IMR-90 (cell line): Measurements from ENCODE around the gene C1orf159. TPM values are rescaled to one million over a fixed set of nuclear protein-coding genes. Genes with fewer than 3 reads are reported as not detected.

Experiments
- ATAC-seq: fragments of 200-7000 bp; cut with Tn5 transposase; 2 replicates; pipeline ENCODE4 v1.9.1; 2020; ENCODE audit warnings: low read depth, mild to moderate bottlenecking, moderate library complexity
- BruUV-seq: library from RNA; stranded (reverse); fragments of 400-500 nt; replicated peaks from 2 replicates; lab custom pipeline; 2021; lab: Mats Ljungman, UMichigan
- CTCF ChIA-PET: fragments of 300-600 bp; formaldehyde crosslinking; extraction: SDS; loops from one replicate; lab custom pipeline; 2021; ENCODE audit warnings: antibody characterized with exemption; lab: Yijun Ruan, JAX
- POLR2A ChIA-PET: fragments of 300-600 bp; sonication (Branson Sonifier 250); formaldehyde crosslinking; loops from one replicate; lab custom pipeline; 2022; ENCODE audit warnings: antibody characterized with exemption; ENCODE audit not compliant: unreplicated experiment; lab: Charles Lee
- DNase-seq: peaks from one replicate; pipeline ENCODE4 v3.0.0; 2013
- H2AFZ ChIP-seq: replicated peaks from 2 replicates; pipeline ENCODE3; 2013; ENCODE audit warnings: low read length, mild to moderate bottlenecking; ENCODE audit not compliant: poor library complexity
- H2AK5ac ChIP-seq: 2 replicates; pipeline ENCODE4 v1.6.1; 2013; ENCODE audit warnings: low read depth, low read length, inconsistent platforms
- H2AK9ac ChIP-seq: replicated peaks from 2 replicates; pipeline ENCODE3; 2013; ENCODE audit warnings: mild to moderate bottlenecking, low read depth, low read length, moderate library complexity; ENCODE audit not compliant: poor library complexity
- H2BK120ac ChIP-seq: 2 replicates; pipeline ENCODE4 v1.6.1; 2013; ENCODE audit warnings: low read depth, low read length, inconsistent platforms
- H2BK15ac ChIP-seq: 3 replicates; pipeline ENCODE4 v1.6.1; 2013; ENCODE audit warnings: low read depth, low read length, inconsistent platforms
- H2BK20ac ChIP-seq: 2 replicates; pipeline ENCODE4 v1.6.1; 2013; ENCODE audit warnings: low read depth, mild to moderate bottlenecking, inconsistent platforms, low read length, moderate library complexity
- H2BK5ac ChIP-seq: 2 replicates; pipeline ENCODE4 v1.6.1; 2013; ENCODE audit warnings: mild to moderate bottlenecking, low read depth, low read length, inconsistent platforms; ENCODE audit not compliant: poor library complexity, severe bottlenecking
- H3K14ac ChIP-seq: replicated peaks from 2 replicates; pipeline ENCODE4 v1.6.1; 2013; ENCODE audit warnings: low read depth, low read length, inconsistent platforms
- H3K18ac ChIP-seq: 2 replicates; pipeline ENCODE4 v1.6.1; 2013; ENCODE audit warnings: low read depth, low read length, control low read depth
- H3K23ac ChIP-seq: 2 replicates; pipeline ENCODE4 v1.6.1; 2013; ENCODE audit warnings: low read depth, low read length, inconsistent platforms
- H3K27ac ChIP-seq: 2 replicates; pipeline ENCODE4 v1.5.1; 2013; ENCODE audit warnings: mild to moderate bottlenecking, control low read depth, low read length; ENCODE audit not compliant: insufficient read depth
- H3K27me3 ChIP-seq: 2 replicates; pipeline ENCODE4 v1.6.1; 2013; ENCODE audit warnings: low read length; ENCODE audit not compliant: control insufficient read depth, insufficient read depth
- H3K36me3 ChIP-seq: 2 replicates; pipeline ENCODE4 v1.6.1; 2013; ENCODE audit warnings: low read length, mixed read lengths; ENCODE audit not compliant: control insufficient read depth, insufficient read depth
- H3K4ac ChIP-seq: 2 replicates; pipeline ENCODE4 v1.6.1; 2013; ENCODE audit warnings: low read depth, low read length, inconsistent platforms
- H3K4me1 ChIP-seq: 2 replicates; pipeline ENCODE4 v1.6.1; 2013; ENCODE audit warnings: low read length, mixed read lengths; ENCODE audit not compliant: control insufficient read depth, insufficient read depth
- H3K4me2 ChIP-seq: 2 replicates; pipeline ENCODE4 v1.6.1; 2013; ENCODE audit warnings: low read depth, mild to moderate bottlenecking, control low read depth, low read length, moderate library complexity
- H3K4me3 ChIP-seq: 2 replicates; pipeline ENCODE4 v1.5.1; 2013; ENCODE audit warnings: low read depth, mild to moderate bottlenecking, control low read depth, low read length, moderate library complexity; ENCODE audit not compliant: insufficient read depth
- H3K56ac ChIP-seq: 2 replicates; pipeline ENCODE4 v1.6.1; 2013; ENCODE audit warnings: low read length, inconsistent platforms; ENCODE audit not compliant: insufficient read depth; ENCODE audit errors: extremely low read depth
- H3K79me1 ChIP-seq, 2 experiments: 2 replicates each; pipeline ENCODE4 v1.6.1; 2013; ENCODE audit warnings: low read length in 2 of 2, inconsistent platforms in 1 of 2, low read depth in 1 of 2
- H3K9ac ChIP-seq: 2 replicates; pipeline ENCODE4 v1.6.1; 2013; ENCODE audit warnings: low read depth, low read length, control low read depth
- H3K9me1 ChIP-seq: 2 replicates; pipeline ENCODE4 v1.6.1; 2013; ENCODE audit warnings: low read length, inconsistent platforms; ENCODE audit not compliant: insufficient read depth
- H3K9me3 ChIP-seq: 2 replicates; pipeline ENCODE4 v1.6.1; 2013; ENCODE audit warnings: low read length; ENCODE audit not compliant: control insufficient read depth, insufficient read depth
- H4K20me1 ChIP-seq: 2 replicates; pipeline ENCODE4 v1.6.1; 2013; ENCODE audit warnings: low read length, inconsistent platforms; ENCODE audit not compliant: insufficient read depth
- H4K5ac ChIP-seq: 2 replicates; pipeline ENCODE4 v1.6.1; 2013; ENCODE audit warnings: mild to moderate bottlenecking, low read depth, low read length, control low read depth
- H4K8ac ChIP-seq, 2 experiments: 2 replicates each; pipeline ENCODE4 v1.6.1; 2013; ENCODE audit warnings: low read depth in 2 of 2, low read length in 2 of 2, control low read depth in 1 of 2, inconsistent platforms in 1 of 2
- H4K91ac ChIP-seq: 2 replicates; pipeline ENCODE4 v1.6.1; 2013; ENCODE audit warnings: low read depth, low read length, inconsistent platforms; ENCODE audit not compliant: insufficient read depth
- BHLHE40 ChIP-seq: fragments of 150-350 bp; IDR thresholded peaks from 2 replicates; pipeline ENCODE4 v1.6.1; 2016; ENCODE audit warnings: mild to moderate bottlenecking, low read depth, low read length
- ELK1 ChIP-seq: fragments of 150-350 bp; IDR thresholded peaks from 2 replicates; pipeline ENCODE4 v1.6.1; 2016; ENCODE audit warnings: low read depth, mild to moderate bottlenecking, low read length, moderate library complexity, borderline replicate concordance
- FOS ChIP-seq: fragments of 150-350 bp; IDR thresholded peaks from 2 replicates; pipeline ENCODE4 v1.6.1; 2016; ENCODE audit warnings: low read depth, low read length
- MAFK ChIP-seq: IDR thresholded peaks from 2 replicates; pipeline ENCODE4 v1.6.1; 2012; ENCODE audit warnings: low read depth, low read length, improper control_type of control experiment
- POLR2A ChIP-seq: IDR thresholded peaks from 2 replicates; pipeline ENCODE4 v1.6.1; 2012; ENCODE audit warnings: mild to moderate bottlenecking, low read depth, low read length
- RAD21 ChIP-seq: IDR thresholded peaks from 2 replicates; pipeline ENCODE4 v1.6.1; 2012; ENCODE audit warnings: low read length, improper control_type of control experiment
- RCOR1 ChIP-seq: IDR thresholded peaks from 2 replicates; pipeline ENCODE4 v1.6.1; 2012; ENCODE audit warnings: mild to moderate bottlenecking, low read length, improper control_type of control experiment; ENCODE audit not compliant: insufficient replicate concordance
- RFX5 ChIP-seq: IDR thresholded peaks from 2 replicates; pipeline ENCODE4 v1.8.0; 2012; ENCODE audit warnings: low read depth, mild to moderate bottlenecking, low read length, moderate library complexity
- SMC3 ChIP-seq: fragments of 150-350 bp; IDR thresholded peaks from 2 replicates; pipeline ENCODE4 v1.6.1; 2016; ENCODE audit warnings: low read depth, mild to moderate bottlenecking, antibody characterized with exemption, low read length, moderate library complexity
- USF2 ChIP-seq: fragments of 150-350 bp; IDR thresholded peaks from 2 replicates; pipeline ENCODE4 v1.6.1; 2017; ENCODE audit warnings: mild to moderate bottlenecking, antibody characterized with exemption, low read length, low read depth
- WGBS, 2 experiments: methylation state at CpG; one replicate each; pipeline versions ENCODE4 v1.1.5 to v1.1.7; 2013; ENCODE audit warnings: missing lambda C conversion rate in 2 of 2; ENCODE audit not compliant: insufficient read length in 1 of 2; ENCODE audit errors: extremely low coverage in 2 of 2; 5-methylcytosine and 5-hydroxymethylcytosine counted together
- dilution Hi-C: fragments of 300-500 bp; cut with HindIII; formaldehyde crosslinking; loops from one replicate; pipeline ENCODE4 v1.14.3; 2018; ENCODE audit warnings: low sequenced_read_pairs; ENCODE audit not compliant: unreplicated experiment
- in situ Hi-C: fragments of 300-500 bp; cut with MboI; formaldehyde crosslinking; loops from 3 replicates; pipeline ENCODE4 v1.14.3; 2019; ENCODE audit warnings: low sequenced_read_pairs, inconsistent platforms, mixed read lengths
- intact Hi-C: fragments of 100-400 bp; cut with micrococcal nuclease; formaldehyde crosslinking; loops from 2 replicates; pipeline ENCODE4 v1.10.0; 2022
- polyA plus RNA-seq, 3 experiments: library from polyadenylated mRNA; depleted of rRNA; stranded (reverse); fragments of >200 nt; gene quantifications; 2 replicates each; pipeline ENCODE4 v1.2.3, GENCODE V29; 2012; ENCODE audit warnings: low replicate concordance in 1 of 3
- total RNA-seq: library from RNA; depleted of rRNA; stranded (reverse); fragments of >200 nt; gene quantifications from 2 replicates; pipeline ENCODE4 v1.2.3, GENCODE V29; 2012

C1orf159 gene
- total and polyA plus RNA-seq, 2 of the 4 experiments (the other 2 are of a cell fraction) = 2.9 to 12.6 TPM

- no peak for TF ChIP-seq BHLHE40
Observed at GRCh38 chr1:1085911-1086841, 29.7 kb downstream of the C1orf159 start (continued).

- no peak overlapping the region for H3K4me2 ChIP-seq
- peaks cover 1% of the 10 kb centered on the region; the same call in 1 of the 2 replicates for H3K4me1 ChIP-seq
- no peak for ATAC-seq
- no peak overlapping the region for H3K23ac ChIP-seq
- no peaks in the 10 kb centered on the region for H3K27me3 ChIP-seq
- H3K9me1 ChIP-seq = no peaks in the 10 kb centered on the region
- no peak overlapping the region for H4K91ac ChIP-seq
- no peak overlapping the region for H2AFZ ChIP-seq
- no peak overlapping the region for H3K14ac ChIP-seq
- no peak overlapping the region for H3K18ac ChIP-seq
- no peak for DNase-seq
- H3K79me1 ChIP-seq = no peaks in the 10 kb centered on the region
- POLR2A ChIA-PET = no interaction called here
- no peaks in the 10 kb centered on the region for H3K9me3 ChIP-seq
- WGBS, 2 experiments = 94% methylated on average over 19 of the region's 30 CpGs; no CpG with 5 or more reads in 1 of the 2 experiments
- dilution Hi-C loops (no loop called here), intact Hi-C loops (no loop called here), in situ Hi-C loops (no loop called here)
- no peak overlapping the region for H3K56ac ChIP-seq
- H2BK5ac ChIP-seq = no peak overlapping the region
- no peak for TF ChIP-seq RCOR1
- no peak for TF ChIP-seq FOS
- no peak for TF ChIP-seq POLR2A
- TF ChIP-seq MAFK = no peak
- TF ChIP-seq ELK1 = no peak
- TF ChIP-seq SMC3 = no peak
- no peak for TF ChIP-seq RAD21
- TF ChIP-seq USF2 = no peak
- no peak for TF ChIP-seq RFX5
- H3K27ac ChIP-seq = no peak overlapping the region
- H3K4me3 ChIP-seq = no peak overlapping the region
- no peak overlapping the region for H2BK15ac ChIP-seq
- no peak overlapping the region for H4K5ac ChIP-seq
- H2AK9ac ChIP-seq = no peak overlapping the region
- no peaks in the 10 kb centered on the region; the same call in 1 of the 2 replicates for H4K20me1 ChIP-seq
- no TSS peak for BruUV-seq
- H4K8ac ChIP-seq = no peak overlapping the region
- peaks cover 4% of the 10 kb centered on the region for H3K36me3 ChIP-seq
- H3K4ac ChIP-seq = no peak overlapping the region
- no peak overlapping the region for H2BK120ac ChIP-seq
- no peak overlapping the region for H2AK5ac ChIP-seq
- H3K9ac ChIP-seq = no peak overlapping the region
- CTCF ChIA-PET = no interaction called here
- no peak overlapping the region for H2BK20ac ChIP-seq
Observed at GRCh38 chr1:1085171-1085841, 30.6 kb downstream of the C1orf159 start.
